Stimulated activated CD8-positive, alpha-beta memory T cell treated with anti-CD3 and anti-CD28 coated beads, Interleukin-15, amount 100 ng/mL, for 24 hours (primary cell): Measurements from ENCODE around the gene SMIM29.
"Not testable (repeated sequence)": the region's sequence is repeated elsewhere in the genome, so short reads cannot be mapped to it uniquely, and the experiment has no call there.

Experiments used
- DNase-seq: peaks from one replicate; pipeline ENCODE4 v3.0.0-alpha.2; 2020; ENCODE audit warnings: low read depth

Gene SMIM29

DNA sequence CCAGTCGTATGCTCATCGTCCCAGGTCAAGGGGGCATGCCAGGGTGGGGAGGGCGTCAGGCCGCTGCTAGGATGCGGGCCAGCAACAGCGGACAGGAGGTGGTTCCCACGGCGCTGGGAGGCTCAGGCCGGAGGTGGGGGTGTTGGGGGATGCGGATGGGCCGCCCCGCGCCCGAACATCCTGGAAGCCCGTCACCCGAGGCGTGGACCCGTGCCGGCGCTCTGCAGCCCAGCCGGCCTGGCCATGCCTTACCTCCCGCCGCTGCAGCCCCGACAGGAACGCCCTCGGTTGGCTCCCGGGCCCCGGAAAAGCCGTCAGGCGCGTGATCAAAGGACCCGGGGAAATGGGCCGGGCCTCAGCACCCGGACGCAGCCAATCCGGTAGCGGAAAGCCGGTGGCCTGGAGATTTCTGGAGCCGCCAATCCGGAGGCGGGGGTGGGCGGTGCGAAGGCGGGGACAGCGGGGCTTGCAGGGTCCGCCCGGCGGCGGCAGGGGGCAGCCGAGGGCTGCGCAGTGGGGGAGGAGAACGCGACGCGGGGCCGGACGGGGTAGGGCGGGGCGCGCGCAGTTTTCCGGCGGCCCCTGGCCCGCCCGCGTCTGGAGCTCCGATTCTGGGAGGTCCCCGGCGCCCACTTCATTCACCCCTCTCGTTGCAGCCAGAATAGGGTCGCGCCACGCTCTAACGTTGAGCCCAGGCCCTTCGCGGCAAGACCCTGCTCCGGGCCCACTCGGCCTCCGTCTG is at the start of gene SMIM29:
TSS of gene SMIM29 (minus strand) at position 280 of the 742 bp plus-strand sequence. CDS start 1,215 bp downstream, outside the sequence.
- DNase-seq, result peak; percentile 97

GRCh38 chr6:34295721-34296120 is 46.9 kb upstream of the SMIM29 start:
- DNase-seq, result no peak

DNA sequence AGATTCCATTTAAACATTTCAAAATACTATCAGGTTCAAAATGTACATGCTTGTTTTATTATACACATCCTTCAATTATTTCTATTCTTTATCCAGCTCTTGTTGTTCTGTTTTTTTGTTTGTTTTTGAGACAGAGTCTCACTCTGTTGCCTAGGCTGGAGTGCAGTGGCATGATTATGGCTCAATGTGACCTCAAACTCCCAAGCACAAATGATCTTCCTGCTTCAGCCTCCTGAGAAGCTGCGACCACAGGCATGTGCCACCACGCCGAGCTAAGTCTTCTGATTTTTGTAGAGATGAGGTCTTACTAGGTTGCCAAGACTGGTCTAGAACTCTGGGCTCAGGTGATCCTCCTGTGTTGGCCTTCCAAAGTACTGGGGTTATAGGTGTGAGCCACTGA is 44.1 kb upstream of the SMIM29 start:
- no peak for DNase-seq

GRCh38 chr6:34289137-34289536 is 40.3 kb upstream of the SMIM29 start:
- no peak for DNase-seq

GRCh38 chr6:34288581-34288980 is 39.8 kb upstream of the SMIM29 start:
- no peak for DNase-seq

GRCh38 chr6:34285448-34286164 is 36.8 kb upstream of the SMIM29 start:
- DNase-seq, result no peak

DNA sequence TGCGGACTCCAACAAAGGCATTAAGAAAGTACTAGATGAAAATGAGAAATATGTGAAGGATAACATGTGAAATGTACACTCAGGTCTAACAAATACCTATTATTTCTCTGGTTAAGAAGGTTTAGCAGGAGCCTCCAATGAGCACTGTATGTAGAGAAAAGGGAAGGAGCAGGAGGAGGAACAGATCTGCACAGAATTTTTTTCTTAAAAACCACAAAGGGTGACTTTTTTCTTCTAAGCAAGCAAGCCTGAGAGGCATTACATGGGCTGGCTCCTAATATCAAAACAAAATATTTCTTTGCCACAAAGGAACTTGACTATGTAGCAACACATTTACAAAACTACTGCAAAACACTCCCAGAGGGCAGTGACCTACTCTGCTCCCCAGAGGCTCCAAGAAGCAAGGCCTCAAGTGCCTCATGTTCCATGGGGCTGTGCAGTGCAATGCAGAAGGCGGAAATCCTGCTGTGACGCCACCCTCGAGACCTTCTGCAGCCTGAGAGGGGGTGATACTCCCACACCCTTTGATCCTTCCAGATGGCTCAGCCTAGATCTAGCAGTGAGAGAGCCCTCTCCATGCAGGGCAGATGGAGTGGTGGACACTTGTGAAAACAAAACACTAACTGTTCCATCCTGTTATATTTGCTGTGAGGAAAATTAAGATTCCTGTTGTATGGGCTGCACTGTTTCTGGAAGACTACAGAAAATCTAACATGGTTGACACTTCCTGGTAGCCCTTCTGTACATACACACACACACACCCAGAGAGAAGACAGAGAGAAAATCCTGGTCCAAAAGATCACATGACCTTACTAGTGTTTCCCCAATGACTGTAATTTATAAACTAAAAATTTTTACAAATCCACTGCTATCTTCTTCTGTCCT is 36.0 kb upstream of the SMIM29 start:
- DNase-seq, result no peak

DNA sequence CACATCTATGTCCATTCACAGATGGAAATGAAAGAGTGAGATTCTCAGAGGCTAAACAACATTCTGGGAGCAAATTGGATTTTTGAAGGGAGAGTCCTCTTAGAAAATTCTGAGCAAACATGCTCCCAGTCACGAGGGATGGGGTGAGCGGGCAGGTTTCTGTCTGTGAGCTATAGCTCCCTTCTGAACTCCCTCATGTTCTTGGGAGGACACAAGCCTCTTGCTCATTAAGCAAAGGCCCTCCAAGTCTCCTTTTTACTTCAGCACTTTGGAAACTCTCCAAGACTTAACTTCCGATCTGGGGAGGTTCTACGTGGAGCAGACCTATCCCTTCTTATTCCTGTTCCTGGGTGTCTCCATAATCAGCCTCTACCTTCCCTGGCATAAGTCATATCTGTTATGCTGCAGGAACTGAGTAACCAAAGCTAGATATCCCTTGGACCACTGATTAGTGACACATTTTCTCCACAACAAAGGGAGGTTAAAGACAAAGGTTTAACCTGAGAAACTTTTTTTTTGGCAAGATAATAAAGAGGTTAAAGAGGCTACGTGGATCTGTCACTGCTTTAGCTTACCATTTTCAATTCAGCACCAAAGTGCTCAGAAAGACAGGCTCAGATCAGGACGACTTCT is 33.0 kb upstream of the SMIM29 start:
- DNase-seq, result no peak

GRCh38 chr6:34280216-34280615 is 31.4 kb upstream of the SMIM29 start:
- DNase-seq, result no peak

GRCh38 chr6:34278833-34279232 is 30.0 kb upstream of the SMIM29 start:
- no peak for DNase-seq

GRCh38 chr6:34277763-34278112 is 28.9 kb upstream of the SMIM29 start:
- no peak for DNase-seq

DNA sequence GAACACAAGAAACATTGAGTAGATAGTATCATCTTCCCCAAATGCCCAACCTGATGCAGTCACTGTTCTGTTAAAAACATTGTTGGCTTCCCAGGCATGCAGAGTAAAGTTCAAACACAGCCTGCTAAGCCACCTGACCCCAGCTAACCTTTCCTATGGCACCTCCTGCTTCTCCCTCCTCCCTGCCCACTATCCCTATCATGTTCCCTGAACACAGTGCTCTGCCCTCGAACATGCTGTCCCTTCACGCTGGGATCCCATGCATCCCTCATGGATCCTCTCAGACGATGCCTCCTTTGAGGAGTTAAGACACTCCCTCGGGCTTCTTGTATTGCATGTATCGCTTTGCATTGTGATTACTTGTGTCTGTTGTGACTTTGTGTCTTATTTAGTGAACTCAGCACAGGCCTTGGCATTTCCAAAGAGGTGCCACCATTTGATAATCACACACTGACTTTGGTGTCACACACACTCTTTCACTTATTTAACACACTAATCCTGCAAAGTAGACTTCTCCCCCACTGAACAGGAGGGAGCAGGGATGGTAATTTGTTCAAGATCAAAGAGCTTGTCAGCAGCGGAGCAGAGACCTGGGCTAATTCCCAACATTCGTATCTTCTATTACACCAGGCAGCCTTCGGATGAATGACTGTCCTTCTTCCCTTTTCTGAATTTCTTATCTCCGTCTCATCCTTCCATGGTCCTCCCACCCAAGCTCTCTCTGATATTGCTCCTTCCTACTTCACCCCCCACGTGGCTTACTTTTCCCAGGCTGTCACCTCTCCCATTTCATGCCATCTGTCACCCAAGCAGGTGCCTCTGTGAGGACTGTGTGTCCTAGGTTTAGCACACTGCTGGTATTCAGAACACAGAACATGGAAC is 28.3 kb upstream of the SMIM29 start:
- DNase-seq, result no peak

GRCh38 chr6:34276191-34276590 is 27.4 kb upstream of the SMIM29 start:
- DNase-seq, result no peak

- DNase-seq, result no peak
Observed at GRCh38 chr6:34275128-34275804, 26.5 kb upstream of the SMIM29 start.

DNA sequence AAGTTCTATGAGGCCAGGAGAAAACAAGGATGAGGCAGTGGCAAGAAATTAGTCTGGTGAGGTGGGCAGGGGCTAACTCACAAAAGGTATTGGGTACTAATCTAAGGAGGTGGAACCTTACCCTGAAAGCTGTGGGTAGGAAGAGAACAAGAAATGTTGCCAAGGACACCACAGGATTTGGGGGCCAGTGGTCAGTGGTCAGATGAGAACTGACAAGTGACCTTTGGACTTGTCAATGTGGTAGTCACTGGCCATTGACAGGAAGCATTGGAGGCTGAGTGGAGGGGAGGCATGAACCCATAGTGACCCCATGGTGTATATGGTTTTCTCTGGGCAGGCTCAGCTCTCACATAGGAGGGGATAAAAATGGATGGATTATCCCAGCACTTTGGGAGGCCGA is 25.3 kb upstream of the SMIM29 start:
- no peak for DNase-seq

DNA sequence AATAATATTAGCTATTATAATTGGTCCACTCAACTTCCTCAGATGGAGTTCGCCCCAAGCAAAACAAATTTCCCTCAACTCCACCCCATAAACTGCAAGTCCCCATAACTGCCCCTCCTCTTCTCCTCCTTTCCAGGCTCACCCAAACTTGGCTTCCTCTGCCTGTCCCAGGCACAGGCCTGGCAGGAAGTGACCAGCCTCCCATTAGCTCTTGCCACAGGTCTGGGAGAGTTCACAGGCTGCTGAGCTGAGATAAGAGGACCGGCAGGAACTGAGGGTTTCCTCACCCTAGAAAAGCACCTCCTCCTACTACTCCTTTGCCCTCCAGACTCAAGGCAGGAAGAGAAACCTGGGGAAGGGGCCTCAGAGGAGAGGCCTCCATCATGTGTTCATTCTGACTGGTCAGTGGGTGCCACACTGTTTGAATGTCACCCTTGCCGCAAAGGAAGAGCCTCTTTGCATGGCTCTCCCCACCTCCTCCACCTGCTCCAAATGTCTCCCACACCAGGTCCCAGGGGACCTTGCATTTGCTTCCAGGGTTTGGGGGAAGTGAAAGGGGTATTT is 24.5 kb upstream of the SMIM29 start:
- no peak for DNase-seq

DNA sequence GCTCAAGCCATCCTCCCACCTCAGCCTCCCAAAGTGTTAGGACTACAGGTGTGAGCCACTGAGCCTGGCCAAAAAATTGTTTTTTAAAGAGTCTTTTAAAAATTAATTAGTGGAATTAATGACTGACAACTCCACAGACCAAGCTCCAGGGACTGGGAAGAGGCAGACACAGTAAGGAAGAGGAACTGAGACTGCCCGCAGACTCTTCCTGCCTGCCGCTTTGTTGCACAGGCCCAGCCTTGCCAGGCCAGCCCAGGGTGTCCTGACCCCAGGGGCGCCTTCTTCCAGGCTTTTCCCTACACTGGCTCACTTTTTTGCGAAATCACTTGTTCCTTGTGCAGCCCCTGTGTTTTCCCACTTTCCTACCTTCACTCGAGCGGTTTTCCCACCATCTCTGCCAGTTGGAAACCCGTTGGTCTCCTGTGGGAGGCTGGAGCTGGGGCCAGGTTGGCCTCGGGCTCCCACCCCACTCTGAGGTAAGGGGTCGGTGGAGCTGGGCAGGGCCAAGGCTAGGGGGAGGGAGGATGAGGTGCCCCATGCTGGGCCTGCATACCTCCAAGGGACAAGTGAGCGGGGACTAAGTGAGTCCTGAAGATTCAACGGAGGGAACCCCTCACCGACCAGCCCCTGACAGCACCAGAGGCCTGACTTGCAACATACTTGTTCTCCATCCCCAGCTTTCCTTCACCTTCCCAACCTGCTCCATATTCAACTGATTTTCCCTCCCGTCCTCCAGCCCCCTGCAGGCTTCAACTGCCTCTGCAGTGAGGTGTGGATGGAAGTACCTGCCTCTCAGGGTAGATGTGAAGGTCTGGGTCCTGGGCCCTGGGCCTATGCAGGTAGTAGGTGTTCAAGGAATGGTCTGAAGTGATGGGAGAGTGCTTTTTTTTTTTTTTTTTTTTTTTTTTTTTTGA is 23.5 kb upstream of the SMIM29 start:
- DNase-seq, result no peak

DNA sequence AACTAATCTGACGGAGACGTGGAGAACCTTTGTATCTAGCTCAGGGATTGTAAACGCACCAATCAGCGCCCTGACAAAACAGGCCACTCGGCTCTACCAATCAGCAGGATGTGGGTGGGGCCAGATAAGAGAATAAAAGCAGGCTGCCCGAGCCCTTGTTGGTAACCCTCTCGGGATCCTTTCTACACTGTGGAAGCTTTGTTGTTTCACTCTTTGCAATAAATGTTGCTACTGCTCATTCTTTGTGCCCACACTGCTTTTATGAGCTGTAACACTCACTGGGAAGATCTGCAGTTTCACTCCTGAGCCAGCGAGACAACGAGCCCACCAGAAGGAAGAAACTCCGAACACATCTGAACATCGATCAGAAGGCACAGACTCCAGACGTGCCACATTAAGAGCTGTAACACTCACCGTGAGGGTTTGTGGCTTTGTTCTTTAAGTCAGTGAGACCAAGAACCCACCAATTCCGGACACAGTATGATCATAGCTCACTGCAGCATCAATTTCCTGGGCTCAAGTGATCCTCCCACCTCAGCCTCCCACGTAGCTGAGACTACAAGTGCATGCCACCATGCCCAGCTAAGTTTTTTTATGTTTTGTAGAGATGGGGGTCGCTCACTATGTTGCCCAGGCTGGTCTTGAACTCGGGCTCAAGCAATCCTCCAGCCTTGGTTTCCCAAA is 21.0 kb upstream of the SMIM29 start:
- DNase-seq, result not testable (repeated sequence)

DNA sequence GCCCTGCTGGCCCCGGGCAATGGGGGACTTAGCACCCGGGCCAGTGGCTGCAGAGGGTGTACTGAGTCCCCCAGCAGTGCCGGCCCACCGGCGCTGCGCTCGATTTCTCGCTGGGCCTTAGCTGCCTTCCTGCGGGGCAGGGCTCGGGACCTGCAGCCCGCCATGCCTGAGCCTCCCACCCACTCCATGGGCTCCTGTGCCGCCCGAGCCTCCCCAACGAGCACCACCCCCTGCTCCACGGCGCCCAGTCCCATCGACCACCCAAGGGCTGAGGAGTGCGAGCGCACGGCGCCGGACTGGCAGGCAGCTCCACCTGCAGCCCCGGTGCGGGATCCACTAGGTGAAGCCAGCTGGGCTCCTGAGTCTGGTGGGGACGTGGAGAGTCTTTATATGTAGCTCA is 20.3 kb upstream of the SMIM29 start:
- DNase-seq, result not testable (repeated sequence)
